Osteoblast (primary cell): ENCODE data around the gene OTOGL. TPM values are rescaled to one million over a fixed set of nuclear protein-coding genes. Genes with fewer than 3 reads are reported as not detected.

Source experiments
- DNase-seq: peaks from one replicate; pipeline ENCODE4 v3.0.0; 2011; ENCODE audit warnings: low spot score, mixed read lengths; ENCODE audit not compliant: insufficient read length; ENCODE audit errors: missing footprints
- H2AFZ ChIP-seq: 2 replicates; pipeline ENCODE4 v1.6.0; 2011; ENCODE audit warnings: mild to moderate bottlenecking, low read length
- H3K27ac ChIP-seq: 2 replicates; pipeline ENCODE4 v1.5.1; 2011; ENCODE audit warnings: mild to moderate bottlenecking, low read depth, low read length, moderate library complexity
- H3K27me3 ChIP-seq: 2 replicates; pipeline ENCODE4 v1.6.0; 2012; ENCODE audit warnings: mild to moderate bottlenecking, control low read depth, inconsistent platforms, low read length, moderate library complexity; ENCODE audit not compliant: insufficient read depth
- H3K36me3 ChIP-seq: 2 replicates; pipeline ENCODE4 v1.5.1; 2011; ENCODE audit warnings: mild to moderate bottlenecking, low read length, control low read depth, moderate library complexity; ENCODE audit not compliant: insufficient read depth
- H3K4me1 ChIP-seq: 2 replicates; pipeline ENCODE4 v1.5.1; 2011; ENCODE audit warnings: mild to moderate bottlenecking, low read length, control low read depth, moderate library complexity; ENCODE audit not compliant: insufficient read depth
- H3K4me2 ChIP-seq: 2 replicates; pipeline ENCODE4 v1.6.0; 2011; ENCODE audit warnings: mild to moderate bottlenecking, low read length; ENCODE audit not compliant: insufficient read depth
- H3K4me3 ChIP-seq: fragments of 200-600 bp; sonication (generic); 3 replicates; pipeline ENCODE4 v1.5.1; 2012; ENCODE audit warnings: mild to moderate bottlenecking, low read length, inconsistent platforms; ENCODE audit not compliant: insufficient read depth
- H3K79me2 ChIP-seq: 2 replicates; pipeline ENCODE4 v1.6.0; 2012; ENCODE audit warnings: mild to moderate bottlenecking, low read length, control low read depth, inconsistent platforms; ENCODE audit not compliant: insufficient read depth
- H3K9me3 ChIP-seq: 2 replicates; pipeline ENCODE4 v1.5.1; 2011; ENCODE audit warnings: low read depth, low read length, control low read depth
- H4K20me1 ChIP-seq: 2 replicates; pipeline ENCODE4 v1.6.0; 2012; ENCODE audit warnings: mild to moderate bottlenecking, low read length, control low read depth; ENCODE audit not compliant: insufficient read depth
- CTCF ChIP-seq: IDR thresholded peaks from 2 replicates; pipeline ENCODE4 v1.5.1; 2011; ENCODE audit warnings: mild to moderate bottlenecking, low read depth, low read length, moderate library complexity; ENCODE audit errors: extremely low read depth
- total RNA-seq: library from RNA; depleted of rRNA; stranded (reverse); fragments of >200 nt; gene quantifications from 2 replicates; pipeline ENCODE4 v1.2.3, GENCODE V29; 2012

Gene OTOGL
- total RNA-seq, 1 donor: 0.36 TPM

GRCh38 chr12:80277732-80278131 is 178.4 kb downstream of the OTOGL start:
- Histone ChIP-seq H3K4me3 (no peak overlapping the region), H3K4me2 (no peak overlapping the region), H3K4me1 (no peaks in the 10 kb centered on the region), H4K20me1 (no peaks in the 10 kb centered on the region), H3K27me3 (no peaks in the 10 kb centered on the region), H2AFZ (no peak overlapping the region), H3K9me3 (no peaks in the 10 kb centered on the region), H3K36me3 (no peaks in the 10 kb centered on the region), H3K27ac (no peak overlapping the region), H3K79me2 (no peaks in the 10 kb centered on the region)
- TF ChIP-seq CTCF: no peak
- no peak for DNase-seq

- Histone ChIP-seq H2AFZ (no peak overlapping the region), H3K4me1 (no peaks in the 10 kb centered on the region), H4K20me1 (no peaks in the 10 kb centered on the region), H3K79me2 (no peaks in the 10 kb centered on the region), H3K4me3 (no peak overlapping the region), H3K4me2 (no peak overlapping the region), H3K9me3 (no peaks in the 10 kb centered on the region), H3K27ac (no peak overlapping the region), H3K27me3 (no peaks in the 10 kb centered on the region), H3K36me3 (no peaks in the 10 kb centered on the region)
- TF ChIP-seq CTCF: no peak
- no peak for DNase-seq
Observed at GRCh38 chr12:80282226-80282625, 182.9 kb downstream of the OTOGL start.

- DNase-seq: no peak
- TF ChIP-seq CTCF: no peak
- H3K36me3 ChIP-seq: no peaks in the 10 kb centered on the region
- H2AFZ ChIP-seq: no peak overlapping the region
- no peaks in the 10 kb centered on the region for H4K20me1 ChIP-seq
- no peaks in the 10 kb centered on the region for H3K27me3 ChIP-seq
- H3K9me3 ChIP-seq: no peaks in the 10 kb centered on the region
- no peak overlapping the region for H3K4me3 ChIP-seq
- H3K79me2 ChIP-seq: no peaks in the 10 kb centered on the region
- H3K4me1 ChIP-seq: no peaks in the 10 kb centered on the region
- no peak overlapping the region for H3K4me2 ChIP-seq
- H3K27ac ChIP-seq: no peak overlapping the region
Observed at GRCh38 chr12:80282761-80283160, 183.4 kb downstream of the OTOGL start.

- no peaks in the 10 kb centered on the region for H3K79me2 ChIP-seq
- H3K27ac ChIP-seq: no peak overlapping the region
- no peaks in the 10 kb centered on the region for H3K27me3 ChIP-seq
- no peaks in the 10 kb centered on the region for H3K9me3 ChIP-seq
- DNase-seq: no peak
- no peaks in the 10 kb centered on the region for H4K20me1 ChIP-seq
- no peaks in the 10 kb centered on the region for H3K4me1 ChIP-seq
- no peak overlapping the region for H2AFZ ChIP-seq
- no peak for TF ChIP-seq CTCF
- no peaks in the 10 kb centered on the region for H3K36me3 ChIP-seq
- H3K4me3 ChIP-seq: no peak overlapping the region
- no peak overlapping the region for H3K4me2 ChIP-seq
Observed at GRCh38 chr12:80291108-80291754, 191.9 kb downstream of the OTOGL start.
